ENCODE data around the gene RIC8A. TPM values are rescaled to one million over a fixed set of nuclear protein-coding genes. Genes with fewer than 3 reads are reported as not detected.

The RIC8A gene
- total RNA-seq, 2 donors from 2014 or later, result 77.1 to 92.6 TPM

DNA sequence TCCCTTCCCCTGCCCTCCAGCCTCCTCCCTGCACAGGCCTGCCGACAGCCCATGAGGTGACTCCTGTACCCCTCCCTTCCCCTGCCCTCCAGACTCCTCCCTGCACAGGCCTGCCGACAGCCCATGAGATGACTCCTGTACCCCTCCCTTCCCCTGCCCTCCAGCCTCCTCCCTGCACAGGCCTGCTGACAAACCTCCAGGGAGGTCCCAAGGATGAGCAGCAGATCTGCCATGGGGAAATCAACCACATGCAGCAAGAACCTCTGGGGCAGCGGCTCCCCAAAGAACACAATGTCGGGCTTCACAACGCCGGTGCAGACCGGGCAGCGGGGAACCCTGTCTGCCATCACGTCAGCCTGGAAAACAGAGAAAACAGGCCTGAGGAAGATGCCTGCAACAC lies 16.4 kb downstream of the RIC8A start:
- Mint-ChIP-seq H3K36me3 (ENCODE audit: low read depth) (peaks cover 20% of the 10 kb centered on the region), H3K27me3 (ENCODE audit: insufficient read depth) (no peaks in the 10 kb centered on the region), H3K4me3 (no peak overlapping the region), H3K4me1 (no peaks in the 10 kb centered on the region), H3K9me3 (no peaks in the 10 kb centered on the region), H3K27ac (no peak overlapping the region)
- 94% methylated on average over 9 of the region's 9 CpGs; no CpG with 5 or more reads in 1 of the 2 experiments for WGBS, 2 experiments (ENCODE audit: insufficient coverage in 1 of 2, insufficient read length in 1 of 2)
- Histone ChIP-seq H3K4me3 (ENCODE audit: low read length) (no peak overlapping the region), H3K27ac (ENCODE audit: low read depth, low read length) (no peak overlapping the region), H3K36me3 (ENCODE audit: control insufficient read depth, insufficient read depth, low read length) (peaks cover 3% of the 10 kb centered on the region), H3K9me3 (ENCODE audit: control insufficient read depth, low read length) (no peaks in the 10 kb centered on the region), H3K4me1 (ENCODE audit: control insufficient read depth, insufficient read depth, low read length) (peaks cover 3% of the 10 kb centered on the region), H3K27me3 (ENCODE audit: control insufficient read depth, insufficient read depth, low read length, poor library complexity, severe bottlenecking) (no peaks in the 10 kb centered on the region), H3K9ac (ENCODE audit: extremely low read depth, low read length, poor library complexity, severe bottlenecking) (no peak overlapping the region)
- TF ChIP-seq CTCF (conservative IDR thresholded peaks at IDR 0.05), result no peak
- DNase-seq, result peak; percentile 17

DNA sequence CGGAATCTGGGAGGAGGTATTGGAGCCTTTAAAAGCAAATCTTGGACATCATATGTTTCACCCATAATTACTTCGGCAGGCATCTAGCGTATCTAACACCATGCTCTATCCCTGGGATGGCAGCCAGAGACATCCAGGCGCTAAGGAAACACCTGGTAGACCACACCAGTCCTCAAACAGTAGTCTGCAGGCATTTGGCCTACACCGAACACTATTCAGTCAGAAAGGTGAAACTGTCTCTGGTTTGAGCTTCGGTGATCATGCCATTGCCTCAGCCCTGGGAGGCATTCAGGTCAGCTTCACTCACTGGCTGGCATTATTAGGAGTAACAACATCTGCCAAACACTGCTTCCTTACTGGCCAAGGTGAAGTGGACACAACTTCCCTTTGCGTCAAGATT lies 16.9 kb downstream of the RIC8A start:
- Mint-ChIP-seq H3K4me3 (no peak overlapping the region), H3K27me3 (ENCODE audit: insufficient read depth) (no peaks in the 10 kb centered on the region), H3K36me3 (ENCODE audit: low read depth) (peaks cover 18% of the 10 kb centered on the region), H3K9me3 (no peaks in the 10 kb centered on the region), H3K27ac (no peak overlapping the region), H3K4me1 (no peaks in the 10 kb centered on the region)
- no peak overlapping the region for H3K9ac ChIP-seq (ENCODE audit: extremely low read depth, low read length, poor library complexity, severe bottlenecking)
- H3K9me3 ChIP-seq (ENCODE audit: control insufficient read depth, low read length), result no peaks in the 10 kb centered on the region
- no peak overlapping the region for H3K4me3 ChIP-seq (ENCODE audit: low read length)
- no peak overlapping the region for H3K27ac ChIP-seq (ENCODE audit: low read depth, low read length)
- H3K36me3 ChIP-seq (ENCODE audit: control insufficient read depth, insufficient read depth, low read length), result peaks cover 3% of the 10 kb centered on the region
- no peak for TF ChIP-seq CTCF (conservative IDR thresholded peaks at IDR 0.05)
- DNase-seq, result peak; percentile 26
- H3K4me1 ChIP-seq (ENCODE audit: control insufficient read depth, insufficient read depth, low read length), result peaks cover 3% of the 10 kb centered on the region
- WGBS, 2 experiments (ENCODE audit: insufficient coverage in 1 of 2, insufficient read length in 1 of 2), result 95 to 96% methylated on average over 4 to 7 of the region's 7 CpGs
- H3K27me3 ChIP-seq (ENCODE audit: control insufficient read depth, insufficient read depth, low read length, poor library complexity, severe bottlenecking), result no peaks in the 10 kb centered on the region

DNA sequence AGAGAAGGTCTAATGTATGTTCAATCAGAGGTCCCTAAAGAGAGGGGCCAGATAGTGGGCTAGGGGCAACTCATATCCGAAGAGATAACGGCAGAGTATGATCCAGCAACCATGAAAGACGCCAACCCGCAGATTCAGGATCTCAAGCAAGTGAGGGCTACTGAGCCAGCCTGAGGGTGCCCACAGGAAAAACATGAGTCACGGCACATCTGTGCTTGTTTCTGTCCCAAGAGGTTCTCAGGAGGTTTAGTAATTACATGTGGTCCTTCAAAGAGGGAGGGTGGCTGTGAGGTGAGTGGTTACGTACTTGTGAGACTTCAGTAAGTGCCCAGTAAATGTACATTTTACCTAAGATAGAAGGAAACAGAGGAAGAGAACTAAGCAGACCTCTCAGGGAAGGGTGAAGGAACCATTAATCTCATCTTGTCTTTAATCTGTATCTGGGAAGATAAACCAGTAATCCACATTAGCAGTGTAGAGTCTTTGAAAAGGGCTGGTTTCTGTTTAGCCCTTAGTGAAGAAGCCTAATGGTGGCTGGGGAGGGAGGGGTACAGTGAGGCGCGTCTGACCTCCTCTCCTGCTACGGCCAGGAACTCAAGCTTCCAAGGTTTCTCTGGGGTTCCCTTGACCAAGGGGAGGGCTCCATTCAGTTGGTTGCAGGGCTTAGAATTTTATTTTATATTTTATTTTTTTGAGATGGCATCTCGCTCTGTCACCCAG lies 18.4 kb downstream of the RIC8A start:
- no peaks in the 10 kb centered on the region for H3K27me3 Mint-ChIP-seq (ENCODE audit: insufficient read depth)
- Histone ChIP-seq H3K4me3 (ENCODE audit: low read length) (no peak overlapping the region), H3K36me3 (ENCODE audit: control insufficient read depth, insufficient read depth, low read length) (peaks cover 3% of the 10 kb centered on the region), H3K9ac (ENCODE audit: extremely low read depth, low read length, poor library complexity, severe bottlenecking) (no peak overlapping the region), H3K27me3 (ENCODE audit: control insufficient read depth, insufficient read depth, low read length, poor library complexity, severe bottlenecking) (no peaks in the 10 kb centered on the region), H3K27ac (ENCODE audit: low read depth, low read length) (no peak overlapping the region), H3K4me1 (ENCODE audit: control insufficient read depth, insufficient read depth, low read length) (peaks cover 3% of the 10 kb centered on the region), H3K9me3 (ENCODE audit: control insufficient read depth, low read length) (no peaks in the 10 kb centered on the region)
- H3K9me3 Mint-ChIP-seq, result no peaks in the 10 kb centered on the region
- H3K4me3 Mint-ChIP-seq, result no peak overlapping the region
- DNase-seq, result peak; percentile 23
- no peaks in the 10 kb centered on the region for H3K4me1 Mint-ChIP-seq
- peaks cover 24% of the 10 kb centered on the region for H3K36me3 Mint-ChIP-seq (ENCODE audit: low read depth)
- no peak for TF ChIP-seq CTCF (conservative IDR thresholded peaks at IDR 0.05)
- 93 to 94% methylated on average over 9 to 10 of the region's 10 CpGs for WGBS, 2 experiments (ENCODE audit: insufficient coverage in 1 of 2, insufficient read length in 1 of 2)
- H3K27ac Mint-ChIP-seq, result no peak overlapping the region
